SJCRH30 (cell line): ENCODE data around the gene LUZP1. TPM values are rescaled to one million over a fixed set of nuclear protein-coding genes. Genes with fewer than 3 reads are reported as not detected.

Experiments
- DNase-seq, 2 experiments: peaks; one replicate each; pipeline ENCODE4 v3.0.0-alpha.2; 2015 to 2020
- H3K27ac ChIP-seq: fragments of 250-450 bp; sonication (Bioruptor Pico); 2 replicates; pipeline ENCODE4 v1.5.1; 2020; ENCODE audit warnings: mild to moderate bottlenecking, moderate library complexity
- H3K27me3 ChIP-seq: fragments of 250-450 bp; sonication (Bioruptor Pico); 2 replicates; pipeline ENCODE4 v1.5.1; 2020; ENCODE audit warnings: mild to moderate bottlenecking, moderate library complexity
- H3K36me3 ChIP-seq: fragments of 250-450 bp; sonication (Bioruptor Pico); 2 replicates; pipeline ENCODE4 v1.5.1; 2020; ENCODE audit warnings: mild to moderate bottlenecking, moderate library complexity
- H3K4me1 ChIP-seq: fragments of 250-450 bp; sonication (Bioruptor Pico); 2 replicates; pipeline ENCODE4 v1.5.1; 2020; ENCODE audit warnings: mild to moderate bottlenecking, moderate library complexity
- H3K4me3 ChIP-seq: fragments of 250-450 bp; sonication (Bioruptor Pico); 2 replicates; pipeline ENCODE4 v1.5.1; 2020; ENCODE audit warnings: mild to moderate bottlenecking, moderate library complexity
- H3K9me3 ChIP-seq: fragments of 250-450 bp; sonication (Bioruptor Pico); replicated peaks from 2 replicates; pipeline ENCODE4 v1.5.1; 2020; ENCODE audit warnings: mild to moderate bottlenecking, moderate library complexity
- total RNA-seq: library from RNA; depleted of rRNA; stranded (reverse); fragments of >200 nt; shearing (Covaris generic); gene quantifications from 2 replicates; pipeline ENCODE4 v1.2.3, GENCODE V29; 2014

The LUZP1 gene
- total RNA-seq, 1 experiment from 2014 or later, result 29.8 TPM

GRCh38 chr1:23103001-23103889 lies 65.4 kb downstream of the LUZP1 start:
- H3K4me3 ChIP-seq, result no peak overlapping the region
- H3K27me3 ChIP-seq, result no peaks in the 10 kb centered on the region
- H3K36me3 ChIP-seq, result peaks cover 23% of the 10 kb centered on the region
- no peaks in the 10 kb centered on the region for H3K9me3 ChIP-seq
- H3K27ac ChIP-seq, result peak overlapping the region; percentile 78; the same call in 1 of the 2 replicates
- peaks cover 47% of the 10 kb centered on the region for H3K4me1 ChIP-seq
- no peak for DNase-seq

GRCh38 chr1:23102289-23102688 lies 66.4 kb downstream of the LUZP1 start:
- no peak overlapping the region for H3K4me3 ChIP-seq
- H3K4me1 ChIP-seq, result peaks cover 47% of the 10 kb centered on the region
- H3K9me3 ChIP-seq, result no peaks in the 10 kb centered on the region
- DNase-seq, result peak; percentile 47 to 63
- H3K27me3 ChIP-seq, result no peaks in the 10 kb centered on the region
- H3K27ac ChIP-seq, result peak overlapping the region; percentile 78
- peaks cover 15% of the 10 kb centered on the region for H3K36me3 ChIP-seq

GRCh38 chr1:23101887-23102286 lies 66.8 kb downstream of the LUZP1 start:
- H3K4me1 ChIP-seq, result peaks cover 47% of the 10 kb centered on the region
- no peak overlapping the region for H3K4me3 ChIP-seq
- DNase-seq, result no peak
- no peaks in the 10 kb centered on the region for H3K9me3 ChIP-seq
- no peaks in the 10 kb centered on the region for H3K27me3 ChIP-seq
- peak overlapping the region; percentile 78 for H3K27ac ChIP-seq
- peaks cover 11% of the 10 kb centered on the region for H3K36me3 ChIP-seq

- Histone ChIP-seq H3K9me3 (no peaks in the 10 kb centered on the region), H3K27me3 (no peaks in the 10 kb centered on the region), H3K4me1 (peaks cover 47% of the 10 kb centered on the region), H3K27ac (peak overlapping the region; percentile 78), H3K4me3 (no peak overlapping the region), H3K36me3 (peaks cover 9% of the 10 kb centered on the region; the same call in 1 of the 2 replicates)
- DNase-seq, result no peak
Measured at GRCh38 chr1:23101101-23101827, 67.4 kb downstream of the LUZP1 start.

- no peaks in the 10 kb centered on the region for H3K36me3 ChIP-seq
- H3K27me3 ChIP-seq, result no peaks in the 10 kb centered on the region
- DNase-seq, result peak; percentile 82 to 87
- peaks cover 47% of the 10 kb centered on the region for H3K4me1 ChIP-seq
- H3K9me3 ChIP-seq, result no peaks in the 10 kb centered on the region
- H3K4me3 ChIP-seq, result no peak overlapping the region
- peak overlapping the region; percentile 78 for H3K27ac ChIP-seq
Measured at GRCh38 chr1:23100074-23100748, 68.4 kb downstream of the LUZP1 start.

- Histone ChIP-seq H3K36me3 (peaks cover 7% of the 10 kb centered on the region), H3K4me3 (no peak overlapping the region), H3K27me3 (no peaks in the 10 kb centered on the region), H3K27ac (no peak overlapping the region), H3K4me1 (peaks cover 47% of the 10 kb centered on the region), H3K9me3 (no peaks in the 10 kb centered on the region)
- no peak for DNase-seq
Measured at GRCh38 chr1:23099171-23099536, 69.5 kb downstream of the LUZP1 start.

- Histone ChIP-seq H3K9me3 (no peaks in the 10 kb centered on the region), H3K4me1 (peaks cover 47% of the 10 kb centered on the region), H3K27ac (no peak overlapping the region), H3K4me3 (no peak overlapping the region), H3K36me3 (peaks cover 12% of the 10 kb centered on the region), H3K27me3 (no peaks in the 10 kb centered on the region)
- peak; percentile 60 to 90 for DNase-seq
Measured at GRCh38 chr1:23098463-23099170, 70.0 kb downstream of the LUZP1 start.

- Histone ChIP-seq H3K27me3 (no peaks in the 10 kb centered on the region), H3K4me1 (peaks cover 35% of the 10 kb centered on the region), H3K9me3 (no peaks in the 10 kb centered on the region), H3K36me3 (peaks cover 25% of the 10 kb centered on the region), H3K27ac (no peak overlapping the region), H3K4me3 (no peak overlapping the region)
- no peak for DNase-seq
Measured at GRCh38 chr1:23097316-23097715, 71.3 kb downstream of the LUZP1 start.

- DNase-seq, result no peak
- Histone ChIP-seq H3K27ac (no peak overlapping the region), H3K27me3 (no peaks in the 10 kb centered on the region), H3K4me1 (no peaks in the 10 kb centered on the region), H3K4me3 (no peak overlapping the region), H3K36me3 (peaks cover 69% of the 10 kb centered on the region), H3K9me3 (no peaks in the 10 kb centered on the region)
Measured at GRCh38 chr1:23092447-23092846, 76.2 kb downstream of the LUZP1 start.

- Histone ChIP-seq H3K9me3 (no peaks in the 10 kb centered on the region), H3K4me3 (no peak overlapping the region), H3K36me3 (peaks cover 78% of the 10 kb centered on the region), H3K4me1 (no peaks in the 10 kb centered on the region), H3K27me3 (no peaks in the 10 kb centered on the region), H3K27ac (no peak overlapping the region)
- no peak for DNase-seq
Measured at GRCh38 chr1:23091545-23091944, 77.1 kb downstream of the LUZP1 start.

- no peaks in the 10 kb centered on the region for H3K9me3 ChIP-seq
- no peak for DNase-seq
- no peak overlapping the region for H3K27ac ChIP-seq
- H3K27me3 ChIP-seq, result no peaks in the 10 kb centered on the region
- peaks cover 91% of the 10 kb centered on the region for H3K36me3 ChIP-seq
- no peak overlapping the region for H3K4me3 ChIP-seq
- no peaks in the 10 kb centered on the region for H3K4me1 ChIP-seq
Measured at GRCh38 chr1:23090056-23090455, 78.6 kb downstream of the LUZP1 start.

- no peaks in the 10 kb centered on the region for H3K27me3 ChIP-seq
- H3K36me3 ChIP-seq, result peaks cover 91% of the 10 kb centered on the region
- H3K9me3 ChIP-seq, result no peaks in the 10 kb centered on the region
Measured at GRCh38 chr1:23088027-23088426, 80.6 kb downstream of the LUZP1 start.

GRCh38 chr1:23085696-23086095 lies 83.0 kb downstream of the LUZP1 start:
- Histone ChIP-seq H3K4me3 (no peak overlapping the region), H3K36me3 (peaks cover 91% of the 10 kb centered on the region), H3K27me3 (no peaks in the 10 kb centered on the region), H3K27ac (no peak overlapping the region), H3K9me3 (no peaks in the 10 kb centered on the region), H3K4me1 (no peaks in the 10 kb centered on the region)
- DNase-seq, result no peak

More at GRCh38 chr1:23088027-23088426, 80.6 kb downstream of the LUZP1 start:
- no peaks in the 10 kb centered on the region for H3K4me1 ChIP-seq
- H3K27ac ChIP-seq, result no peak overlapping the region
- no peak for DNase-seq
- no peak overlapping the region for H3K4me3 ChIP-seq

- DNase-seq, result no peak
- Histone ChIP-seq H3K27ac (no peak overlapping the region), H3K9me3 (no peaks in the 10 kb centered on the region), H3K36me3 (peaks cover 92% of the 10 kb centered on the region), H3K27me3 (no peaks in the 10 kb centered on the region), H3K4me1 (no peaks in the 10 kb centered on the region), H3K4me3 (no peak overlapping the region)
Measured at GRCh38 chr1:23084880-23085279, 83.8 kb downstream of the LUZP1 start.
